NT2/D1 (cell line): ENCODE data around the gene EEF1A2.

Source experiments
- SUZ12 ChIP-seq: IDR thresholded peaks from 2 replicates; pipeline ENCODE4 v1.6.1; 2011; ENCODE audit not compliant: insufficient read length, insufficient read depth; ENCODE audit errors: extremely low read depth
- YY1 ChIP-seq: IDR thresholded peaks from 2 replicates; pipeline ENCODE4 v1.6.1; 2011; ENCODE audit not compliant: insufficient read length, insufficient read depth
- ZNF274 ChIP-seq: IDR thresholded peaks from 2 replicates; pipeline ENCODE4 v1.6.1; 2011; ENCODE audit warnings: mild to moderate bottlenecking, low read depth, low read length

DNA sequence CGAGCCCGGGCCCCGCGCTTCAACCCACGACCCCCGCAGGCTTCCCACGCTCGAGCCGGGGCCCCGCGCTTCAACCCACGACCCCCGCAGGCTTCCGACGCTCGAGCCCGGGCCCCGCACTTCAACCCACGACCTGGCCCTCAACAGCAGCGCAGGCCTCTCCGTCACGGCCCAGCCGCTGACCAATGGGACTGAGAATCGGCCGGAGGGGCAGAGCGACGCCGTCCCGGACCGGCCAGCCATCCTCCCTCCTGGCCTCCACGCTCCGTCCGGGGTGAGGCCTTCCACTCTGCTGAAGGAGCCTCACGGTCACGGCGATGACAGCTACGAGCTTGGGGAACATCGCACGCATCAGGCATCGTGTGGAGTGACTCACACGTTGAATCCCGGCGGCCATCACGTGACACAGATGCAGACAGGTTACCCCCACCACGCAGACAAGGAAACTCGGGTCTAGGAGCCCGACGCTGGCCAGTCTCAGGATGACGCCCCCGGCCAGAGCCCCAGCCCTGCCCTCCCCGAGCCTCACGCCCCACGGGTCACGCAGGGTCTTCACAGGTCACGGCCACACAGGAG lies 32.5 kb downstream of the EEF1A2 start:
- TF ChIP-seq YY1 = no peak
- TF ChIP-seq ZNF274 = no peak
- TF ChIP-seq SUZ12 = no peak
